Measurements from ENCODE around the gene TTC29.

The TTC29 gene

DNA sequence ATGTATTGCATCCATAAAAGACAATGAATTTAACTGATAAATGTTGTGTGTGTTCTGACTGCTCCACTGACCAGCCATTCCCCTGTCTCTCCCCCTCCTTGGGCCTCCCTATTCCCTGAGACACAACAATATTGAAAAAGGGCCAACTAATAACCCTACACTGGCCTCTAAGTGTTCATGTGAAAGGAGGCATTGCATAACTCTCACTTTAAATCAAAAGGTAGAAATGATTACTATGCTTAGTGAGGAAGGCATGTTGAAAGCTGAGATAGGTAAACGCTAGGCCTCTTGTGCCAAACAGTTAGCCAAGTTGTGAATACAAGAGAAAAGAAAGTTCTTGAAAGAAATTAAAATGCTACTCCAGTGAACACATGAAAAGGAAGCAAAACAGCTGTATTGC, 154.2 kb downstream of the TTC29 start:
- Histone ChIP-seq H3K79me1 (ENCODE audit: low read length) (no peaks in the 10 kb centered on the region), H3K23ac (ENCODE audit: low read length) (no peak overlapping the region), H4K91ac (ENCODE audit: low read depth, low read length) (no peak overlapping the region), H3K9me3 (ENCODE audit: insufficient read depth, low read depth, low read length) (no peaks in the 10 kb centered on the region), H2BK5ac (ENCODE audit: low read depth, low read length, poor library complexity) (no peak overlapping the region), H3K27ac (ENCODE audit: low read depth, low read length) (no peak overlapping the region), H2BK120ac (ENCODE audit: insufficient read depth, low read length, poor library complexity) (no peak overlapping the region), H3K9ac (ENCODE audit: low read length) (no peak overlapping the region), H3K4me2 (ENCODE audit: low read length) (no peak overlapping the region), H3K14ac (ENCODE audit: low read length) (no peak overlapping the region), H4K8ac (ENCODE audit: low read depth, low read length) (no peak overlapping the region), H3K79me2 (ENCODE audit: control insufficient read depth, insufficient read depth, low read length, poor library complexity) (no peaks in the 10 kb centered on the region), H3K36me3 (ENCODE audit: control insufficient read depth in 1 of 2, insufficient read depth in 2 of 2, low read length in 2 of 2) (no peaks in the 10 kb centered on the region), H3K4me1 (ENCODE audit: control insufficient read depth in 1 of 2, insufficient read depth in 2 of 2, low read length in 2 of 2) (no peaks in the 10 kb centered on the region), H3K18ac (ENCODE audit: low read length) (no peak overlapping the region), H2AK5ac (ENCODE audit: low read length) (no peak overlapping the region), H4K12ac (ENCODE audit: low read depth, low read length) (no peak overlapping the region), H2AFZ (ENCODE audit: insufficient read depth, low read length, poor library complexity) (no peak overlapping the region), H2BK12ac (ENCODE audit: low read length) (no peak overlapping the region), H3K27me3 (ENCODE audit: insufficient read depth, low read length) (no peaks in the 10 kb centered on the region), H3K4ac (ENCODE audit: low read depth, low read length) (no peak overlapping the region), H3K4me3 (ENCODE audit: low read depth, low read length) (no peak overlapping the region)
- no peak for DNase-seq
- WGBS (ENCODE audit: extremely low coverage, insufficient coverage, insufficient read length), result no CpG with 5 or more reads among the region's 1 CpG

- no peak overlapping the region for H3K23ac ChIP-seq (ENCODE audit: low read length)
- no peaks in the 10 kb centered on the region for H3K36me3 ChIP-seq (ENCODE audit: control insufficient read depth in 1 of 2, insufficient read depth in 2 of 2, low read length in 2 of 2)
- H3K4ac ChIP-seq (ENCODE audit: low read depth, low read length), result no peak overlapping the region
- H2BK5ac ChIP-seq (ENCODE audit: low read depth, low read length, poor library complexity), result no peak overlapping the region
- no peak overlapping the region for H3K14ac ChIP-seq (ENCODE audit: low read length)
- no peaks in the 10 kb centered on the region for H3K79me1 ChIP-seq (ENCODE audit: low read length)
- no peak overlapping the region for H2BK12ac ChIP-seq (ENCODE audit: low read length)
- H3K4me1 ChIP-seq (ENCODE audit: control insufficient read depth in 1 of 2, insufficient read depth in 2 of 2, low read length in 2 of 2), result no peaks in the 10 kb centered on the region
- H4K12ac ChIP-seq (ENCODE audit: low read depth, low read length), result no peak overlapping the region
- no peak overlapping the region for H2BK120ac ChIP-seq (ENCODE audit: insufficient read depth, low read length, poor library complexity)
- no peaks in the 10 kb centered on the region for H3K27me3 ChIP-seq (ENCODE audit: insufficient read depth, low read length)
- no peak overlapping the region for H3K4me2 ChIP-seq (ENCODE audit: low read length)
- no peak overlapping the region for H3K4me3 ChIP-seq (ENCODE audit: low read depth, low read length)
- no peaks in the 10 kb centered on the region for H3K9me3 ChIP-seq (ENCODE audit: insufficient read depth, low read depth, low read length)
- H2AK5ac ChIP-seq (ENCODE audit: low read length), result no peak overlapping the region
- no peak overlapping the region for H3K27ac ChIP-seq (ENCODE audit: low read depth, low read length)
- H4K8ac ChIP-seq (ENCODE audit: low read depth, low read length), result no peak overlapping the region
- no peak overlapping the region for H3K18ac ChIP-seq (ENCODE audit: low read length)
- DNase-seq, result no peak
- H2AFZ ChIP-seq (ENCODE audit: insufficient read depth, low read length, poor library complexity), result no peak overlapping the region
- no peak overlapping the region for H4K91ac ChIP-seq (ENCODE audit: low read depth, low read length)
- H3K9ac ChIP-seq (ENCODE audit: low read length), result peak overlapping the region; percentile 70
- H3K79me2 ChIP-seq (ENCODE audit: control insufficient read depth, insufficient read depth, low read length, poor library complexity), result no peaks in the 10 kb centered on the region
Measured at GRCh38 chr4:146790515-146790914, 155.1 kb downstream of the TTC29 start.

GRCh38 chr4:146787731-146788130, 157.9 kb downstream of the TTC29 start:
- Histone ChIP-seq H2AFZ (ENCODE audit: insufficient read depth, low read length, poor library complexity) (no peak overlapping the region), H3K18ac (ENCODE audit: low read length) (no peak overlapping the region), H4K91ac (ENCODE audit: low read depth, low read length) (no peak overlapping the region), H3K14ac (ENCODE audit: low read length) (no peak overlapping the region), H3K79me2 (ENCODE audit: control insufficient read depth, insufficient read depth, low read length, poor library complexity) (no peaks in the 10 kb centered on the region), H3K4me3 (ENCODE audit: low read depth, low read length) (no peak overlapping the region), H3K9ac (ENCODE audit: low read length) (no peak overlapping the region), H2BK120ac (ENCODE audit: insufficient read depth, low read length, poor library complexity) (no peak overlapping the region), H3K4me2 (ENCODE audit: low read length) (no peak overlapping the region), H3K79me1 (ENCODE audit: low read length) (no peaks in the 10 kb centered on the region), H2AK5ac (ENCODE audit: low read length) (no peak overlapping the region), H3K9me3 (ENCODE audit: insufficient read depth, low read depth, low read length) (no peaks in the 10 kb centered on the region), H3K4ac (ENCODE audit: low read depth, low read length) (no peak overlapping the region), H2BK12ac (ENCODE audit: low read length) (no peak overlapping the region), H3K27me3 (ENCODE audit: insufficient read depth, low read length) (no peaks in the 10 kb centered on the region), H3K27ac (ENCODE audit: low read depth, low read length) (no peak overlapping the region), H4K8ac (ENCODE audit: low read depth, low read length) (no peak overlapping the region), H3K36me3 (ENCODE audit: control insufficient read depth in 1 of 2, insufficient read depth in 2 of 2, low read length in 2 of 2) (no peaks in the 10 kb centered on the region), H3K4me1 (ENCODE audit: control insufficient read depth in 1 of 2, insufficient read depth in 2 of 2, low read length in 2 of 2) (no peaks in the 10 kb centered on the region), H3K23ac (ENCODE audit: low read length) (no peak overlapping the region), H4K12ac (ENCODE audit: low read depth, low read length) (no peak overlapping the region), H2BK5ac (ENCODE audit: low read depth, low read length, poor library complexity) (no peak overlapping the region)
- DNase-seq, result no peak
- no CpG with 5 or more reads among the region's 3 CpGs for WGBS (ENCODE audit: extremely low coverage, insufficient coverage, insufficient read length)

DNA sequence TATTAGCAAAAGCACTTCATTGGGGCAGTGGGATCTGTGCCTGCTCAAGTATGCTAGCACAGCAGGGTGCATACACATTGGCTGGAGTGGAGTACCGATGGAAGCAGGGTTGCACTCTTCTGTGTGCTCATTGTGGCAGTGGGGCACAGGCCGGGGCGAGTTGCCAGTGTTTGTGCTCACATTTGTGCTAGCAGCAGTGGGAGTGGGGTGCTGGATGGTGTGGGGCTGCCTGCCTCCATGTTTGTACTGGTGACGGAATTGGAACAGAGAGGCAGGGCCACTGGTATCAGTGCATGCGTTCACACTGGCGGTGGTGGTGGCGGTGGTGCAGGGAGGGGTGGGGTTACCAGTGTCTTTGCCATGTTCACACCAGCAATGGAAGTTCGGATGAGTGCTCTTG, 169.0 kb downstream of the TTC29 start:
- Histone ChIP-seq H3K4me3 (ENCODE audit: low read depth, low read length) (no peak overlapping the region), H4K8ac (ENCODE audit: low read depth, low read length) (no peak overlapping the region), H2AFZ (ENCODE audit: insufficient read depth, low read length, poor library complexity) (no peak overlapping the region), H3K9me3 (ENCODE audit: insufficient read depth, low read depth, low read length) (peaks cover 2% of the 10 kb centered on the region), H2BK5ac (ENCODE audit: low read depth, low read length, poor library complexity) (no peak overlapping the region), H3K14ac (ENCODE audit: low read length) (no peak overlapping the region), H4K91ac (ENCODE audit: low read depth, low read length) (no peak overlapping the region), H2BK120ac (ENCODE audit: insufficient read depth, low read length, poor library complexity) (no peak overlapping the region), H3K79me1 (ENCODE audit: low read length) (no peaks in the 10 kb centered on the region), H3K27ac (ENCODE audit: low read depth, low read length) (no peak overlapping the region), H3K9ac (ENCODE audit: low read length) (no peak overlapping the region), H3K23ac (ENCODE audit: low read length) (no peak overlapping the region), H3K4me1 (ENCODE audit: control insufficient read depth in 1 of 2, insufficient read depth in 2 of 2, low read length in 2 of 2) (no peaks in the 10 kb centered on the region), H3K27me3 (ENCODE audit: insufficient read depth, low read length) (no peaks in the 10 kb centered on the region), H4K12ac (ENCODE audit: low read depth, low read length) (no peak overlapping the region), H3K36me3 (ENCODE audit: control insufficient read depth in 1 of 2, insufficient read depth in 2 of 2, low read length in 2 of 2) (no peaks in the 10 kb centered on the region), H2AK5ac (ENCODE audit: low read length) (no peak overlapping the region), H2BK12ac (ENCODE audit: low read length) (no peak overlapping the region), H3K18ac (ENCODE audit: low read length) (no peak overlapping the region), H3K4me2 (ENCODE audit: low read length) (no peak overlapping the region), H3K4ac (ENCODE audit: low read depth, low read length) (no peak overlapping the region), H3K79me2 (ENCODE audit: control insufficient read depth, insufficient read depth, low read length, poor library complexity) (no peaks in the 10 kb centered on the region)
- WGBS (ENCODE audit: extremely low coverage, insufficient coverage, insufficient read length), result no CpG with 5 or more reads among the region's 8 CpGs
- no peak for DNase-seq

- Histone ChIP-seq H4K12ac (ENCODE audit: low read depth, low read length) (no peak overlapping the region), H2BK12ac (ENCODE audit: low read length) (no peak overlapping the region), H3K23ac (ENCODE audit: low read length) (no peak overlapping the region), H3K27ac (ENCODE audit: low read depth, low read length) (no peak overlapping the region), H3K36me3 (ENCODE audit: control insufficient read depth in 1 of 2, insufficient read depth in 2 of 2, low read length in 2 of 2) (no peaks in the 10 kb centered on the region), H3K4me2 (ENCODE audit: low read length) (no peak overlapping the region), H3K9ac (ENCODE audit: low read length) (no peak overlapping the region), H3K79me1 (ENCODE audit: low read length) (no peaks in the 10 kb centered on the region), H4K8ac (ENCODE audit: low read depth, low read length) (no peak overlapping the region), H3K9me3 (ENCODE audit: insufficient read depth, low read depth, low read length) (no peaks in the 10 kb centered on the region), H4K91ac (ENCODE audit: low read depth, low read length) (no peak overlapping the region), H3K79me2 (ENCODE audit: control insufficient read depth, insufficient read depth, low read length, poor library complexity) (no peaks in the 10 kb centered on the region), H3K4ac (ENCODE audit: low read depth, low read length) (no peak overlapping the region), H2BK120ac (ENCODE audit: insufficient read depth, low read length, poor library complexity) (no peak overlapping the region), H2AFZ (ENCODE audit: insufficient read depth, low read length, poor library complexity) (no peak overlapping the region), H3K14ac (ENCODE audit: low read length) (no peak overlapping the region), H3K27me3 (ENCODE audit: insufficient read depth, low read length) (no peaks in the 10 kb centered on the region), H2BK5ac (ENCODE audit: low read depth, low read length, poor library complexity) (no peak overlapping the region), H2AK5ac (ENCODE audit: low read length) (no peak overlapping the region), H3K4me3 (ENCODE audit: low read depth, low read length) (no peak overlapping the region), H3K4me1 (ENCODE audit: control insufficient read depth in 1 of 2, insufficient read depth in 2 of 2, low read length in 2 of 2) (no peaks in the 10 kb centered on the region), H3K18ac (ENCODE audit: low read length) (no peak overlapping the region)
- DNase-seq, result no peak
- no CpG with 5 or more reads among the region's 2 CpGs for WGBS (ENCODE audit: extremely low coverage, insufficient coverage, insufficient read length)
Measured at GRCh38 chr4:146763560-146763959, 182.1 kb downstream of the TTC29 start.
